MM.1S (cell line): Measurements from ENCODE around the gene COQ8B.

Experiments
- DNase-seq: peaks from one replicate; pipeline ENCODE4 v3.0.0-alpha.2; 2015
- H2AFZ ChIP-seq: fragments of 300-600 bp; sonication (generic); 2 replicates; pipeline ENCODE4 v1.6.0; 2016; ENCODE audit warnings: antibody characterized with exemption, low read length
- H3F3A ChIP-seq: fragments of 300-600 bp; sonication (generic); 2 replicates; pipeline ENCODE4 v1.6.1; 2016; ENCODE audit warnings: mild to moderate bottlenecking, antibody characterized with exemption, low read length, moderate library complexity, mixed read lengths; ENCODE audit not compliant: insufficient read depth
- H3K27ac ChIP-seq: fragments of 300-600 bp; sonication (generic); 2 replicates; pipeline ENCODE4 v1.5.1; 2016; ENCODE audit warnings: mild to moderate bottlenecking, low read length
- H3K27me3 ChIP-seq: fragments of 300-600 bp; sonication (generic); replicated peaks from 2 replicates; pipeline ENCODE4 v1.6.0; 2016; ENCODE audit warnings: low read length; ENCODE audit not compliant: insufficient read depth
- H3K36me3 ChIP-seq: fragments of 300-600 bp; sonication (generic); replicated peaks from 2 replicates; pipeline ENCODE4 v1.6.1; 2016; ENCODE audit warnings: mild to moderate bottlenecking, low read length, mixed read lengths; ENCODE audit not compliant: insufficient read depth
- H3K4me1 ChIP-seq: fragments of 300-600 bp; sonication (generic); 2 replicates; pipeline ENCODE4 v1.6.1; 2016; ENCODE audit warnings: low read length, mixed read lengths
- H3K4me2 ChIP-seq: fragments of 300-600 bp; sonication (generic); 2 replicates; pipeline ENCODE4 v1.6.0; 2016; ENCODE audit warnings: low read depth, low read length
- H3K4me3 ChIP-seq: fragments of 300-600 bp; sonication (generic); 2 replicates; pipeline ENCODE4 v1.5.1; 2016; ENCODE audit warnings: low read length, mixed read lengths
- H3K79me2 ChIP-seq: fragments of 300-600 bp; sonication (generic); 2 replicates; pipeline ENCODE4 v1.6.1; 2016; ENCODE audit warnings: mixed run types, low read length, mixed read lengths
- H3K9ac ChIP-seq: fragments of 300-600 bp; sonication (generic); 2 replicates; pipeline ENCODE4 v1.6.1; 2016; ENCODE audit warnings: low read length, mixed read lengths
- H3K9me2 ChIP-seq: fragments of 300-600 bp; sonication (generic); replicated peaks from 2 replicates; pipeline ENCODE4 v1.6.1; 2016; ENCODE audit warnings: mild to moderate bottlenecking, low read length, mixed read lengths; ENCODE audit not compliant: insufficient read depth
- H3K9me3 ChIP-seq: fragments of 300-600 bp; sonication (generic); replicated peaks from 2 replicates; pipeline ENCODE4 v1.6.1; 2016; ENCODE audit warnings: mild to moderate bottlenecking, low read length, mixed read lengths; ENCODE audit not compliant: insufficient read depth
- H4K20me1 ChIP-seq: fragments of 300-600 bp; sonication (generic); 2 replicates; pipeline ENCODE4 v1.6.1; 2016; ENCODE audit warnings: mild to moderate bottlenecking, low read length, moderate library complexity, mixed read lengths; ENCODE audit not compliant: insufficient read depth
- EZH2 ChIP-seq: fragments of 300-600 bp; sonication (generic); optimal IDR thresholded peaks from 2 replicates; pipeline ENCODE3; 2017; ENCODE audit warnings: low read depth, mild to moderate bottlenecking, antibody characterized with exemption, low read length, mixed read lengths
- EZH2phosphoT487 ChIP-seq: fragments of 300-600 bp; sonication (generic); IDR thresholded peaks from 2 replicates; pipeline ENCODE4 v1.6.1; 2018; ENCODE audit warnings: antibody characterized with exemption, low read length
- TF ChIP-seq, protein P1 (sequence below): fragments of 300-600 bp; sonication (generic); IDR thresholded peaks from 2 replicates; pipeline ENCODE4 v1.5.1; 2016; ENCODE audit warnings: antibody characterized with exemption, low read length, mixed read lengths

COQ8B gene

DNA sequence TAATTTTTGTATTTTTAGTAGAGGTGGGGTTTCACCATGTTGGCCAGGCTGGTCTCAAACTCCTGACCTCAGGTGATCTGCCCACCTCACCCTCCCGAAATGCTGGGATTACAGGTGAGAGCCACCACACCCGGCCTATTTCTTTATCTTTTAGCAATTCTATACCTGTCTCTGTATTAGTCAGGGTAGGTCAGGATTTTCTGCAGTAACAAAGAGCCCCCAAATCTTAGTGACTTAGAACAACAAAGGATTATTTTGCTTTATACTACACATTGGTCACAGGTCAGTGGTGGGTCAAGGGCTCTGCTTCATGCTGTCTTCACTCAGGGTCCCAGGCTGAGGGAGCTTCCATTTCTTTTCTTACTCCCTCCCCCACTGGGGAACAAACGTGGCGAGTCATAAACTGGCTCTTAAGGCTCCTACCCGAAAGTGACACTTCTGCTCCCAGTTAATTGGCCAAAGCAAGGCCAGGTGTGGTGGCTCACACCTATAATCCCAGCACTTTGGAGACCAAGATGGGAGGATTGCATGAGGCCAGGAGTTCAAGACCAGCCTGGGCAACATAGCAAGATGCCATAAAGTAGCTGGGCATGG lies 7.1 kb upstream of the COQ8B start:
- TF ChIP-seq EZH2 (no peak), EZH2phosphoT487 (no peak)
- TF ChIP-seq, protein P1, sequence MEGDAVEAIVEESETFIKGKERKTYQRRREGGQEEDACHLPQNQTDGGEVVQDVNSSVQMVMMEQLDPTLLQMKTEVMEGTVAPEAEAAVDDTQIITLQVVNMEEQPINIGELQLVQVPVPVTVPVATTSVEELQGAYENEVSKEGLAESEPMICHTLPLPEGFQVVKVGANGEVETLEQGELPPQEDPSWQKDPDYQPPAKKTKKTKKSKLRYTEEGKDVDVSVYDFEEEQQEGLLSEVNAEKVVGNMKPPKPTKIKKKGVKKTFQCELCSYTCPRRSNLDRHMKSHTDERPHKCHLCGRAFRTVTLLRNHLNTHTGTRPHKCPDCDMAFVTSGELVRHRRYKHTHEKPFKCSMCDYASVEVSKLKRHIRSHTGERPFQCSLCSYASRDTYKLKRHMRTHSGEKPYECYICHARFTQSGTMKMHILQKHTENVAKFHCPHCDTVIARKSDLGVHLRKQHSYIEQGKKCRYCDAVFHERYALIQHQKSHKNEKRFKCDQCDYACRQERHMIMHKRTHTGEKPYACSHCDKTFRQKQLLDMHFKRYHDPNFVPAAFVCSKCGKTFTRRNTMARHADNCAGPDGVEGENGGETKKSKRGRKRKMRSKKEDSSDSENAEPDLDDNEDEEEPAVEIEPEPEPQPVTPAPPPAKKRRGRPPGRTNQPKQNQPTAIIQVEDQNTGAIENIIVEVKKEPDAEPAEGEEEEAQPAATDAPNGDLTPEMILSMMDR, result no peak
- Histone ChIP-seq H3K79me2 (peaks cover 4% of the 10 kb centered on the region; the same call in 1 of the 2 replicates), H4K20me1 (no peaks in the 10 kb centered on the region), H3K36me3 (no peaks in the 10 kb centered on the region), H3K4me2 (no peak overlapping the region), H3K27ac (no peak overlapping the region), H3K9ac (no peak overlapping the region), H3K4me3 (no peak overlapping the region), H3K9me3 (no peaks in the 10 kb centered on the region), H3F3A (no peaks in the 10 kb centered on the region), H3K4me1 (peaks cover 6% of the 10 kb centered on the region), H3K9me2 (no peaks in the 10 kb centered on the region), H3K27me3 (no peaks in the 10 kb centered on the region), H2AFZ (no peak overlapping the region)
- no peak for DNase-seq

DNA sequence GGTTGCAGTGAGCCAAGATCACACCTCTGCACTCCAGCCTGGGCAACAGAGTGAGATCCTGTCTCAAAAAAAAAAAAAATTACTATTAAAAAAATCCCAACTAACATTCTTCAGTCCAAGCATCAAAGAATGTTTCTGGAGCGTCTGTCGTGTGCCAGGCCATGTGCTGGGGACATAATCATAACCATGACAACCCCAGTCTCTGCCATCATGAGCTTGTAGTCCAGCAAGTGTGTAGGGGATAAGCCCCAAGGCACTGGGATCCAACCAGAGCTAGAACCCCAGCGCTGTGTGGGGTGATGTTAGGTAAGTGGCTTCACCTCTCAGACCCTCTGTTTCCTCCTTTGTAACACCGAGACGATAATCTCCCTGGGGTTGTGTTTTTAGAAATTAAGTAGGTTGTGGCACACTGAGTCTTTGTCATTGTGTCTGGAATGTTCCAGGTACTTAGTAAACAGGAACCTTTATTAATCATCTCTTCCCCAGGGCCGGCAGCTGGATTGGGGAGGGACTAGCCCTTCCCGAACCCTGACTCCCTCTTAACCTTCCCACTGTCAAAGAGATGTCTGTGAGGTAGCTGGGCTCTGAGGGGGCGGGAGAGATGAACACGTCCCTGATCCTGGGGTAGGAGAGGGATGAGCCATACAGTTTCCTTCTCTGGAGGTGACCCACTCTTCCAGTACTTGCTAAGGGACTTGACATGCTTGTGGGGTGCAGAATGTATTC lies 5.4 kb upstream of the COQ8B start:
- Histone ChIP-seq H3K4me2 (no peak overlapping the region), H3K27ac (no peak overlapping the region), H3K9me2 (no peaks in the 10 kb centered on the region), H3K9ac (no peak overlapping the region), H3K36me3 (no peaks in the 10 kb centered on the region), H3F3A (no peaks in the 10 kb centered on the region), H3K9me3 (no peaks in the 10 kb centered on the region), H4K20me1 (no peaks in the 10 kb centered on the region), H3K79me2 (peaks cover 18% of the 10 kb centered on the region), H3K27me3 (no peaks in the 10 kb centered on the region), H3K4me3 (no peak overlapping the region), H2AFZ (no peak overlapping the region), H3K4me1 (peaks cover 20% of the 10 kb centered on the region)
- TF ChIP-seq EZH2phosphoT487 (no peak), EZH2 (no peak)
- TF ChIP-seq, protein P1, result no peak
- no peak for DNase-seq

DNA sequence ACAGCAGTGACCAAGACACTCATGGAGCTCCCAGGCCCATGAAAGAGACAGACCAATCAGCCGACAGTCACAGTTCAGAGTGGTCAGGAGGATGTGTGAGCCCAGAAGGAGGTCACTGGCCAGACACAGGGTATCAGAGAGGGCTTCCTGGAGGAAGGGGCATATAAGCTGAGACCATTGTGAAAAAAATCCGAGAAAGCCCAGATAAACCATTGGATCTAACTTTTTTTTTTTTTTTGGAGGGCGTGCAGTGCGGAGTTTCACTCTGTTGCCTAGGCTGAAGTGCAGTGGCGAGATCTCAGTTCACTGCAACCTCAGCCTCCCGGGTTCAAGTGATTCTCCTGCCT lies 4.4 kb upstream of the COQ8B start:
- H3F3A ChIP-seq, result no peaks in the 10 kb centered on the region
- H3K79me2 ChIP-seq, result peaks cover 20% of the 10 kb centered on the region
- H3K4me3 ChIP-seq, result no peak overlapping the region

More for the DNA sequence above, 4.4 kb upstream of the COQ8B start:
- no peaks in the 10 kb centered on the region for H4K20me1 ChIP-seq
- TF ChIP-seq, protein P1, result no peak
- TF ChIP-seq EZH2phosphoT487 (no peak), EZH2 (no peak)
- no peak overlapping the region for H3K27ac ChIP-seq
- H3K27me3 ChIP-seq, result no peaks in the 10 kb centered on the region
- no peaks in the 10 kb centered on the region for H3K36me3 ChIP-seq
- no peaks in the 10 kb centered on the region for H3K9me3 ChIP-seq
- H3K9ac ChIP-seq, result no peak overlapping the region
- H3K4me1 ChIP-seq, result peaks cover 23% of the 10 kb centered on the region
- H2AFZ ChIP-seq, result no peak overlapping the region
- H3K4me2 ChIP-seq, result no peak overlapping the region
- no peaks in the 10 kb centered on the region for H3K9me2 ChIP-seq
- no peak for DNase-seq
